ENCODE data around the gene ITGA6.

Gene ITGA6

DNA sequence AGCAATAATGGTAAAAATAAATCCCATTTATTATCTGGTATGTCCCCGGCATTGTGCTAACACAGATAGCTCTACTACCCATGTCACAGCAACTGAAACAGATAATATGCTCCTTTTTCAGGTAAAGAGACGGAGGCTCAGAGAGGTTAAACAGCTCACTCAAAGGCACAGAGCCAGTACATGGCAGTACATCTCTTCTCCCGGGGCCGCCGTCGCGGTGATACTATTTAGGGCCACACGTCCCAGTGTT, 127.8 kb downstream of the ITGA6 start:
- peak overlapping the region; percentile 75 for H3K4me3 ChIP-seq (ENCODE audit: low read length)
- TF ChIP-seq, protein P1, sequence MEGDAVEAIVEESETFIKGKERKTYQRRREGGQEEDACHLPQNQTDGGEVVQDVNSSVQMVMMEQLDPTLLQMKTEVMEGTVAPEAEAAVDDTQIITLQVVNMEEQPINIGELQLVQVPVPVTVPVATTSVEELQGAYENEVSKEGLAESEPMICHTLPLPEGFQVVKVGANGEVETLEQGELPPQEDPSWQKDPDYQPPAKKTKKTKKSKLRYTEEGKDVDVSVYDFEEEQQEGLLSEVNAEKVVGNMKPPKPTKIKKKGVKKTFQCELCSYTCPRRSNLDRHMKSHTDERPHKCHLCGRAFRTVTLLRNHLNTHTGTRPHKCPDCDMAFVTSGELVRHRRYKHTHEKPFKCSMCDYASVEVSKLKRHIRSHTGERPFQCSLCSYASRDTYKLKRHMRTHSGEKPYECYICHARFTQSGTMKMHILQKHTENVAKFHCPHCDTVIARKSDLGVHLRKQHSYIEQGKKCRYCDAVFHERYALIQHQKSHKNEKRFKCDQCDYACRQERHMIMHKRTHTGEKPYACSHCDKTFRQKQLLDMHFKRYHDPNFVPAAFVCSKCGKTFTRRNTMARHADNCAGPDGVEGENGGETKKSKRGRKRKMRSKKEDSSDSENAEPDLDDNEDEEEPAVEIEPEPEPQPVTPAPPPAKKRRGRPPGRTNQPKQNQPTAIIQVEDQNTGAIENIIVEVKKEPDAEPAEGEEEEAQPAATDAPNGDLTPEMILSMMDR (IDR thresholded peaks at IDR 0.05; ENCODE audit: insufficient read depth, low read depth, low read length, missing control alignments) = no peak
- DNase-seq (ENCODE audit: low read depth) = no peak
